HG02884 (cell line): ENCODE data around the gene GAB3.
"Not testable (repeated sequence)": the region's sequence is repeated elsewhere in the genome, so short reads cannot be mapped to it uniquely, and the experiment has no call there.

Source experiments
- ATAC-seq: cut with Tn5 transposase; IDR thresholded peaks from one replicate; pipeline ENCODE4 v1.9.1; 2021; ENCODE audit warnings: mild to moderate bottlenecking, moderate library complexity; ENCODE audit not compliant: unreplicated experiment

Gene GAB3

DNA sequence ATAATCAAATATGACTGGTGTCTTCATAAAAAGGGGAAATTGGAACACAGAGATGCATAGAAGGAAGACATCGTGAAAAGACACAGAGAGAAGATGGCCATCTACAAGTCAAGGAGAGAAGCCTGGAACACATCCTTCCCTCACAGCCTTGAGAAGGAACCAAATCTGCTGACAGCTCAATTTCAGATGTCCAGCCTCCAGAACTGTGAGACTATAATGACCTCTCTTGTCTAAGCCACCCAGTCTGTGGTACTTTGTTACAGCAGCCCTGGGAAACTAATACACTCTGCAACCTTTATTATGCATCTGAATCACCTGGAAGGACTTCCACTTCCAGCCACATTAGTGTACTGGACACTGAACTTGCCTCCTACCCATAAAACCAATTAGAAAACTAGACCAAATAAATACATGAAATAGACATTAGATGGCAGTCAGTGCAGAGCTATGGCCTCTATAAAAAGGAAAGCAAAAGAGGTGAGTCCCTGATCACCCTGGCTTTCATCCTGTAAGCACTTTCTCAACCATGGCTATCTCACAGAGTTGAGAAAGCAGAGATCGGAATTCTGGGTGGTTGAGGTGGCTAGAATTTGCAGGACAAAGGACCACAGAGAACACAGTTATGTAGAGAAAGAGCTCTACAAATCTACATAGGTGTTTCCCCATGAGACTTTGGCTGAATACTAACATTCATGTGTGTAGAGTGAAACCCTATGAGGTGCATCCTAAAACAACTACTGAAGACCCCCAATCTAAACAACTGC is 25.7 kb downstream of the GAB3 start:
- ATAC-seq, result no peak

- no peak for ATAC-seq
Observed at GRCh38 chrX:154721155-154721554, 29.7 kb downstream of the GAB3 start.

- no peak for ATAC-seq
Observed at GRCh38 chrX:154720067-154720466, 30.8 kb downstream of the GAB3 start.

DNA sequence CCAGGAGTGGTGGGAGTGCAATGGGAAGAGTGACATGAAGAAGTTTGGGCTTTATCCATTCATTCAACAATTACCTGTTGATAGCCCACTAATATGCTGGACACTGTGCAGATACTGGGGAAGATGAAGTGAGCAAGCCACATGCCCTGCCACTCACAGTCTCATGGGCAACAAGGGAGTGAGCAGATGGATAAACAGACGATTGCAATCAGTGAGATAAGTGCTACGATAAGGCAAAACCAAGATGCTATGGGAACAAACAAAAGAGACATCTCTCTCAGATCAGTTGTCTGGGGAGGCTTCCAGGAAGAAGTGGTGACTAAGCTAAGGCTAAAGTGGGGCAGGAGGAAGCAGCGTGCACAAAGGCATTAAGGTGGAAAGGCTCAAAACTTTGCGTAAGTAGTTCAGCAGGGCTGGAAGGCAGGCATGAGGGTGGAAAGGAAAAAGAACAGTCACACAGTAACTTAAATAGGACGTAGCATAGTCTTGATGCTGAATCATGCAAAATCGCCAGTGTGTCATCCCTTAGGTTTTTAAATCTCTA is 31.7 kb downstream of the GAB3 start:
- no peak for ATAC-seq

DNA sequence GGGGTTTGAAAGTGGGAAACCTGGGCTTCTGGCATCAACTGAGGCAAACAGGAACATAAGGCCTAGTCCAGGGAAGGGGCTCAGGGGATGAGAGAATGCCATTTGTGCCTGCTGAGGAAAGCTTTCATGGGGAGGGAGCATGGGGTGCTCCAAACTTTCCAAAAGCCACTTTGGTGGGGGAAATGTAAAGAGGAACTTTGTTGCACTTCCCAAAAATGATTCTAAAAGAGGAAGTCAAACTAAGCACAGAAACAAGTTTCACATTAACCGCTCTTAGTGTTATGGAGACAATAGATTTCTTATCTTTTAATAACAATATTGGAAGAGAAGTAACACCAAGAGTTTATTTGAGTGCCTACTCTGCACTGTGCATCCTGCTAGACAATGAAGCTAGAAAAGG is 32.3 kb downstream of the GAB3 start:
- ATAC-seq, result no peak

- ATAC-seq, result no peak
Observed at GRCh38 chrX:154717824-154718223, 33.1 kb downstream of the GAB3 start.

DNA sequence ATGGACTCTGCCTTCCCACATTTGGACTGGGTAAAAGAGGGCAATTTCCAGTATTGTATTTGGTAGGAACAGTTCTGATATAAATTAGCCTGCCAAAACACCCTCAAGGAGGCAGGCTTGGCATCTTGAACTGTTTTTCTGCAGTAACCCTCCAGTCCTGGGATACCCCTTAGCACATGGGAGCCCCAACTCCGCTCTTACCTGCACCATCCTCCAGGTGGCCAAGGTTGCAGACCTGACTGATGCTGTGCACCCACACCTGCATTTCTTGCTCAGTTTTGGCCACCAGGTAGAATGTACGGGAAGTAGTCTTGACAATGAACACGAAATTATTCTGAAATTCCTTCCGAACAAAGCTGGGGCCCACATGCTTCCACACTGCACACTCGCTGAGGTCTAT is 35.1 kb downstream of the GAB3 start:
- no peak for ATAC-seq

GRCh38 chrX:154714925-154715324 is 36.0 kb downstream of the GAB3 start:
- ATAC-seq, result no peak

DNA sequence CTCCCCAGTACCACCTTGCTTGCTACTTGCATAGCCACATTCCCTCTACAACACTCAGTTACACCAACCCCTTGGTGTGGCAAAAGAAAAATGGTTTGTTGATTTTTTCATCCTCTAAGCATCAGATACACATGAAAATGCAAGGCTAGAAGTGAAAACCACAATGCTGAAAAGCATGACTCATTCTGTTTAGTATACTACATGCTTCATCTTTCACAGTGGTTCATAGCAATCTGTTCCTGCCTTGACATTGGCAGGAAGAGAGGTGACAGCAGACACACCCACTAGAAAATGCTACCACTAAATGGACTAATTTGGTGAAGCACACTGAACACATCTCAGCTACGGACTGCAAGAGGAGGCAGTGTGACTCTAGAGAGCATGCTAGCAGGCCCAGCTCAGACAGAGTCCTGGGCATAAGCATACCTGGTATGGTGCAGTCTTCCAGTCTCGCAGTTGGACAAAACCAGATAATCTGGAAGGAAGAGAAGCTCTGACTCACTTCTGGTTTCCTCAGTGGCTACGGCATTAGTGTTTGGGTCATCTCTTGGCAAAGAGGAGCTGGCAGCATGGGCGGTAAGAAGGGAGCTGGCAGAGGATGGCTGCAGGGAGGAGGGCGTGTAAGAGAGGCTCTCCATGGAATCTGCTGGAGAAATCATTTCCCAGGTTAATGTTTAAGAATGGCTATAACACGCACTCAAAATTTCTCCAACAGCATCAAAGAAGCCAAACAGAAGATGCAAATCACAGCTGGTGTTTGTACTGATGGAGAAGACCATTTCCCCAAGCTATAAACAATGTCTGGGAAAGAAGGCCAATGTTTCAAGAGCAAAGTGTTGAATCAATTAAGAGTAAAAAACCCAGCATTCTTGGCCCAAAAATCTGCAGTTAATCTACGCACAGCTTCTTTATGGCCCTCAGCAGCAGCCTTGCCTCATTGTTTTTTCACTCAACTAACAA is 37.8 kb downstream of the GAB3 start:
- peak; percentile 91 for ATAC-seq

DNA sequence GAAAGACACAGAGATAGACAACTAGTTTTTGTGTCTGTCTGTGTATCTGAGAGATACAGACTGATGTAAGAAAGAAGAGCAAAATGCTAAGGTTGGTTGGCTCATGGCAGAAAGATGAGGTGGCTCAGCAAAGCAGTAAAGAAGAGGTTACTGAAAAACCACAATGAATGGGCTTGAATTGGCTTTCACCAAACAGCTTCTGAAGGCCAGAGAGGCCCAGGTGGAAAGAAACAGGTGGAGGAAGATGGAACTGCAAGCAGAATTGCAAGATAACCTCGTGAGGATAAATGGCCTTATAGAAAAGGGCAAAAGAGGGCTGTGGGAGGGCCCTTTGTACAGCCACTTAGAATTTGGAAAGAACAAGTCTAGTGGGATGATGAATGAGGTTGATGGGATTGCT is 39.6 kb downstream of the GAB3 start:
- ATAC-seq, result no peak

DNA sequence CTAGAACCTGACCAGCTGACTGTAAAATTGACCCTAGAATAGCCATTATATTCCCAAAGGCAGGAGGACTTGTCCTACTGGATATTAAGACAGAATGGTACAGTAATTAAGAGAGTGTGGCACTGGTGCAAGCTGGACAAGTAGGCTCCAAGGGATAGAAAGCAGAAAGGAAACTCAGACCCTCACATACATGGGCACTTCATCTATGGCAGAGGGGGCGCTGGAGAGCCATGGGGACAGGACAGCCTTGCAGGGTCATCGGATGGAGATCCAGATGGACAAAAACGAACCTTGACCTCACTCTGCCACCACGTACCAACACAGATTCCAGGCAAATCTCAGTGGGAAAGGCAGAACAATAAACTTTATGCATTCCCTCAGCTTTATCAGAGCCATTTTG is 40.6 kb downstream of the GAB3 start:
- no peak for ATAC-seq

GRCh38 chrX:154698630-154699248 is 52.1 kb downstream of the GAB3 start:
- ATAC-seq, result no peak

- ATAC-seq, result no peak
Observed at GRCh38 chrX:154696676-154697045, 54.2 kb downstream of the GAB3 start.

- no peak for ATAC-seq
Observed at GRCh38 chrX:154695911-154696675, 54.8 kb downstream of the GAB3 start.

- ATAC-seq, result no peak
Observed at GRCh38 chrX:154693394-154693793, 57.5 kb downstream of the GAB3 start.

- ATAC-seq, result not testable (repeated sequence)
Observed at GRCh38 chrX:154690438-154690837, 60.4 kb downstream of the GAB3 start.

GRCh38 chrX:154672084-154672483 is 78.8 kb downstream of the GAB3 start:
- not testable (repeated sequence) for ATAC-seq

- not testable (repeated sequence) for ATAC-seq
Observed at GRCh38 chrX:154670848-154671247, 80.0 kb downstream of the GAB3 start.

GRCh38 chrX:154661899-154662298 is 89.0 kb downstream of the GAB3 start:
- ATAC-seq, result no peak

DNA sequence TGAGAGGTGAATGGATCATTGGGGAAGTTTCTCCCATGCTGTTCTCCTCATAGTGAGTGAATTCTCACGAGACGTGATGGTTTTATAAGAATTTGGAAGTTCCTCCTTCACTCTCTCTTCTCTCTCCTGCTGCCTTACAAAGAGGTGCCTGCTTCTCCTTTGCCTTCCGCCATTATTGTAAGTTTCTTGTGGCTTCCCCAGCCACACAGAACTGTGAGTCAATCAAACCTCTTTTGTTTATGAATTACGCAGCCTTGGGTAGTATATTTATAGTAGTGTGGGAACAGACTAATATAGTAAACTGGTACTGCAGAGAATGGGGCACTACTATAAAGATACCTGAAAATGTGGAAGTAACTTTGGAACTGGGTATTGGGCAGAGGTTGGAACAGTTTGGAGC is 89.7 kb downstream of the GAB3 start:
- ATAC-seq, result no peak

- no peak for ATAC-seq
Observed at GRCh38 chrX:154660541-154660940, 90.3 kb downstream of the GAB3 start.
